ENCODE results near the gene CTAGE4.
"Not testable (repeated sequence)": the region's sequence is repeated elsewhere in the genome, so short reads cannot be mapped to it uniquely, and the experiment has no call there.

Gene CTAGE4, protein sequence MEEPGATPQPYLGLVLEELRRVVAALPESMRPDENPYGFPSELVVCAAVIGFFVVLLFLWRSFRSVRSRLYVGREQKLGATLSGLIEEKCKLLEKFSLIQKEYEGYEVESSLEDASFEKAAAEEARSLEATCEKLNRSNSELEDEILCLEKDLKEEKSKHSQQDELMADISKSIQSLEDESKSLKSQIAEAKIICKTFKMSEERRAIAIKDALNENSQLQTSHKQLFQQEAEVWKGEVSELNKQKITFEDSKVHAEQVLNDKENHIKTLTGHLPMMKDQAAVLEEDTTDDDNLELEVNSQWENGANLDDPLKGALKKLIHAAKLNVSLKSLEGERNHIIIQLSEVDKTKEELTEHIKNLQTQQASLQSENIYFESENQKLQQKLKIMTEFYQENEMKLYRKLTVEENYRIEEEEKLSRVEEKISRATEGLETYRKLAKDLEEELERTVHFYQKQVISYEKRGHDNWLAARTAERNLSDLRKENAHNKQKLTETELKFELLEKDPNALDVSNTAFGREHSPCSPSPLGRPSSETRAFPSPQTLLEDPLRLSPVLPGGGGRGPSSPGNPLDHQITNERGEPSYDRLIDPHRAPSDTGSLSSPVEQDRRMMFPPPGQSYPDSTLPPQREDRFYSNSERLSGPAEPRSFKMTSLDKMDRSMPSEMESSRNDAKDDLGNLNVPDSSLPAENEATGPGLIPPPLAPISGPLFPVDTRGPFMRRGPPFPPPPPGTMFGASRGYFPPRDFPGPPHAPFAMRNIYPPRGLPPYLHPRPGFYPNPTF

GRCh38 chr7:144183166-144183565, at the start of gene CTAGE4:
Gene CTAGE4, plus strand, starts transcription at chr7:144183466. Its CDS starts 38 bp downstream, at chr7:144183504.
- DNase-seq = not testable (repeated sequence)

GRCh38 chr7:144134116-144134515, 49.1 kb upstream of the CTAGE4 start:
- no peak for DNase-seq

DNA sequence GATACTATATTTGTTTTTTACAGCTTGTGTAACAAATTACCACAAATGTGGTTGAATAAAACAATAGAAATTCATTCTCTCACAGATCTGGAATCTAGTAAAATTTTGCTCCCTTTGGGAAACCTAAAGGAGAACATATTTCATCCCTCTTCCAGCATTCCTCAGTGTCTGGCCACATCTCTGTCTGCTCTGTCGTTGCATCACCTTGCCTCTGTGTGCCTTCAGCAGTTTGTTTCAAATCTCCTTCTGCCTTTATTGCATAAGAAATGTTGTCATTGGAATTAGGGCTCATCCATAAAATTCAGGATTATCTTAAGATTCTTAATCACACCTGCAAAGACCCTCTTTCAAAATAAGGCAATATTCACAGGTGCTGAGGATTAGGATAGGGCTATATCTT, 45.8 kb upstream of the CTAGE4 start:
- no peak for DNase-seq

- DNase-seq = no peak
These were observed 41.1 kb upstream of the CTAGE4 start for GRCh38 chr7:144142187-144142586.

DNA sequence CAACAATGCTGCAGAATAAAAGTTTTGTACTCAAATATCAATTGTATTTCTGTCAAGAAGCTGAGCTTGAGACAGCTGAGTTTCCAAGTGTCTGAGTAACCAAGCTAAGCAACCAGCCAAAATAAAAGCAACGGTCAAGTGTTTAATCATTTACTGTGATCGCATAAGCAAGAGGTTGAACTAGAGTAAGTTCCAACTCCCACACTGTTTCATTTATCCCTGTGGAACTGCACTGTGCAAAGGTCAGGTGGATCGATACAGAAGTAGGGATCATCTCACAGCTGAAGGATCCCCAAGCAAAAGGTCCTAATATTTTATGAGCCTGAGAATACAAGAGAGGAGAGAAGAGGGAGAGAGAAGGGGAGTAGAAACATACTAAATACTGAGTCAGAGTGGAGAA, 38.8 kb upstream of the CTAGE4 start:
- no peak for DNase-seq

- DNase-seq = no peak
These were observed 34.9 kb upstream of the CTAGE4 start for GRCh38 chr7:144148224-144148827.

- DNase-seq = no peak
These were observed 24.4 kb upstream of the CTAGE4 start for GRCh38 chr7:144158861-144159260.

DNA sequence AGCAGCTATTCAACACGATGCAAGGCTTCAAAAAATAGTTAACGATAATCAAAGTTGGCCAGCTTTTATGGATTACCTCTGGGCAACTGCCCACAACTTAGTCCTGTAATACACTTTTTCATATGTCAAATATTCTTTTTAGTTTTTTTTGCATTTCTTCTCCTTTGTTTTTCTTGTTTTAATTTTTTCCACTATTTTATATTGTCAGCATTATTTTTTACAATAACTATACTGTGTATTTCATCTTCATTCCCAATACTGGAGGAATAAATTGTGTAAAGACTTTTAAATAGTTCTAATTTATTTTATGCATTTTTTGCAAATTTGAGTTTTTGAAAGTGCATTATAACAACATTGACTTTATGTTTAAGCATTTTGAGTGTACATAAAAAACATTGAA, 18.5 kb upstream of the CTAGE4 start:
- no peak for DNase-seq

- not testable (repeated sequence) for DNase-seq
These were observed 11.5 kb upstream of the CTAGE4 start for GRCh38 chr7:144171594-144172350.

GRCh38 chr7:144174613-144175012, 8.7 kb upstream of the CTAGE4 start:
- no peak for DNase-seq

DNA sequence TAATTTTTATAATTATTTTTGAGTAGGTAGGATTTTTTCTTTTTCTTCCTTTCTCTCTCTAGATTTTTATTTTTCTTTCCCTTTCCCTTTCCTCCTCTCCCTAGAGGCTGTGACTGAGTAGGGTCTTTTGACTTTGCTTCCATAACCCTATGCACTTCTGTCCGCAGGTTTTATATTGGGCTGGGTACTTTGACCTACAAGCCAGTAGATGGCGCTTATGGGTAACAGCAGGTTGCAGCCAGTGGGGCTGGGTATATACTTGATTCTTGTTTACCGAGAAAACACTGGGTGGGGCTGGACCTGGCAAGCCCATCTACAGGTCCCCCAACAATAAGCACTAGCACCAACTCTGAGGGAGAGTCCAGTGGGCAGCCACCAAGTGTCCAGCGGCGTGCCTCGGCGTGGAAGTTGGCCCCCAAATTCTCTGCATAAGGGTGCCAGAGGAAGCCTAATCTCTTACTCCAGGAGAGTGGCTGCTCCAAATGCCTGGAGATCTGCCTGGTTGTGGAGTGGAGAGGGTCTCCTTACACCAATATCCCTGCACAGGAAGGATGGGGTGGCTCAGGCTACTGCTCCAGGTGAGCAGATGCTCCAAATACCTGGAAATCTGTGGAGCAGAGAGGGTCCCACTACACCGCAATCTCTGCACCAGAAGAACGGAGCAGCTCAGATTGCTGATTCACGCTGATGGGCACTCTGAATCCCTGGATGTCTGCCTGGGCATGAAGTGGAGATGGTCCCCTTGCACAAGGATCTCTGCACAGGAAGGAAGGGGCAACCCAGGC, 4.7 kb upstream of the CTAGE4 start:
- peak in 5 of 6 experiments; percentile 1 to 64 (median 9) for DNase-seq

GRCh38 chr7:144179165-144179479, 4.1 kb upstream of the CTAGE4 start:
- not testable (repeated sequence) for DNase-seq

DNA sequence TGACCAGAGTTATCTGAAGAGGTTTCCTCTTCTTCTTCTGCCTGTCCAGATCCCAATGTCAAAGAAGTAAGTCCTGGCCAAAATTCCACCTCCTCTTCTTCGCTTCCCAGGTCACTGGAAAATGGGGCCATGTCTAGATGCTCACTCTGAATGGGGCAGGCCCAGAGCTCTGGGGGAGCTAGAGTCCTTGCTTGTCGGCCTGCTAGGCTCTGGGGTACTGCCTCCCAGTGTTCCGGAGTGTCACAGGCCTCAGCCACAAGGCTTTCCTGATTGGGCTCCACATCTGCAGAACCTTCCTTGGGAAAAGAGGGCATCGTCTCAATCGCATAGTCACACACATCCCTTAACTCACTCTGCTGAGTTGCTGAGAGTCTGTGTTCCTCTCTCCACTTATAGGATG, 4.6 kb downstream of the CTAGE4 start:
- DNase-seq = not testable (repeated sequence)

GRCh38 chr7:144188578-144189171, 5.4 kb downstream of the CTAGE4 start:
- DNase-seq = not testable (repeated sequence)

DNA sequence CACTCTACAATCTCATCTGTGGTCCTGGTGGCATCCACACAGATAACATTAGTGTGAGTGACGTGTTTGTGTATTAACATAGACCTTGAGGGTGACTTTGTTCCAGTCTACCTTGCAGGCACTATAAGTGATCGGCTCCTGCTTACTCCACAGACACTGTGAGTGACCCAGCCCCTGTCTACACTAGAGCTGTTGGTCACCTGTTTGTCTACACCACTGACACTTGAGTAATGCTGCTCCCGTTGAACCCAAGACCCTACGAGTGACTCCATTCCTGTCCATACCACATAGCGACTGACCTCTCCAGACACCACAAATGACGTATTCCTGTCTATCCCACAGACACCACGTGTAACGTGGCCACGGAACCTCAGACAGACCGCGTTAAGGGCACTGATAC, 10.5 kb downstream of the CTAGE4 start:
- not testable (repeated sequence) for DNase-seq

GRCh38 chr7:144194453-144194852, 11.2 kb downstream of the CTAGE4 start:
- not testable (repeated sequence) for DNase-seq

DNA sequence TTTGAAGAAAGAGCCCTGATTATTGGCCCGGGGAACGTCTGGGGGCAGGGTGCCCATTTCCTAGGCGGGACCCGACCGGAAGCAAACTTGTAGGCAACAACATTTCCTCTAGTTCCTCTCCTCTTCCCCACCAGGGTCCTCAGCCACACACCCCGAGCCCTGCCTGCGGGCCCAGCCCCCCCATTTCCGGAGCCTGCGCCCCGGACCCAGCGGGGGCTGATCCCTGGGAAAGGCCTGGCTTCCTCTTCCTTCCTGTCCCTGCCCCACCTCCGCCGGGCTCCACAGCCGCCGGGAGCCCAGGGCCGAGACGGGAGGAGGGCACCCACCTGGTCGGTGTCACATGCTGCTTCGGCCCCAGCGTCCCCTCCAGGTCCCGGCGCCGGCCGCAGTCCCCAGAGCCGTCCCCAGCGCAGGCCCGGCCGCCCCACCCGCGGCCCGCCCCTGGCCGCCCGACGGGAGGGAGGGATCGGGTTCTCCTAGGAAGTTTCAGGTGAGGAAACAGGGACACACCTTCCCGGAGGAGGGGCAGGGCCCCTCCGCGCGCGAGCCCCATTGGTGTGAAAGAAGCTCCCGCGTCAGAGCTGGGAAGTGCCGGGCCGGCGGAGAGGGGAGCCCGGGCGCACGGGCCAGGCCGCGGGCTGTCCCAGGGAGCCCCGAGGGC, 12.1 kb downstream of the CTAGE4 start, which contains the start of gene ARHGEF35:
Gene ARHGEF35 (minus strand): TSS at position 622 of the 661 bp plus-strand sequence. CDS start 7,450 bp downstream, outside the sequence.
- DNase-seq = not testable (repeated sequence)

- not testable (repeated sequence) for DNase-seq
These were observed 15.7 kb downstream of the CTAGE4 start for GRCh38 chr7:144198934-144199333.

GRCh38 chr7:144201978-144202377, 18.7 kb downstream of the CTAGE4 start:
- DNase-seq = not testable (repeated sequence)

GRCh38 chr7:144203086-144203485, 19.8 kb downstream of the CTAGE4 start:
- DNase-seq = not testable (repeated sequence)

DNA sequence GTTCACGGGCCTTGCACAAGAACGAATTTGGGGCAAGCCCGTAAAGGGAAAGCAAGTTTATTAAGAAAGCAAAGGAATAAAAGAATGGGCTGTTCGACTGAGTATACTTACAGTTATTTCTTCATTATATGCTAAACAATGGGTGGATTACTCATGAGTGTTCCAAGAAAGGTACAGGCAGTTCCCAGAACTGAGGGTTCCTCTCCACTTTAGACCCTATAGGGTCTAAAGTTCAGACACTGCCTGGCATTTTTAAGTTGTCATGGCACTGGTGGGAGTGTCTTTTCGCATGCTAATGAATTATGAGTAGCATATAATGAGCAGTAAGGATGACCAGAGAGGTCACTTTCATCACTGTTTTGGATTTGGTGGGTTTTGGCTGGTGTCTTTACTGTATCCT, 22.0 kb downstream of the CTAGE4 start:
- not testable (repeated sequence) for DNase-seq
